HG03439 (cell line): ENCODE measurements around the gene C19orf53.
A peak's percentile ranks its signal among the peaks of the same experiment; 100 is the strongest.

Source experiments
- ATAC-seq: cut with Tn5 transposase; IDR thresholded peaks from one replicate; pipeline ENCODE4 v1.9.1; 2021; ENCODE audit warnings: mild to moderate bottlenecking, moderate library complexity; ENCODE audit not compliant: unreplicated experiment

C19orf53 gene

DNA sequence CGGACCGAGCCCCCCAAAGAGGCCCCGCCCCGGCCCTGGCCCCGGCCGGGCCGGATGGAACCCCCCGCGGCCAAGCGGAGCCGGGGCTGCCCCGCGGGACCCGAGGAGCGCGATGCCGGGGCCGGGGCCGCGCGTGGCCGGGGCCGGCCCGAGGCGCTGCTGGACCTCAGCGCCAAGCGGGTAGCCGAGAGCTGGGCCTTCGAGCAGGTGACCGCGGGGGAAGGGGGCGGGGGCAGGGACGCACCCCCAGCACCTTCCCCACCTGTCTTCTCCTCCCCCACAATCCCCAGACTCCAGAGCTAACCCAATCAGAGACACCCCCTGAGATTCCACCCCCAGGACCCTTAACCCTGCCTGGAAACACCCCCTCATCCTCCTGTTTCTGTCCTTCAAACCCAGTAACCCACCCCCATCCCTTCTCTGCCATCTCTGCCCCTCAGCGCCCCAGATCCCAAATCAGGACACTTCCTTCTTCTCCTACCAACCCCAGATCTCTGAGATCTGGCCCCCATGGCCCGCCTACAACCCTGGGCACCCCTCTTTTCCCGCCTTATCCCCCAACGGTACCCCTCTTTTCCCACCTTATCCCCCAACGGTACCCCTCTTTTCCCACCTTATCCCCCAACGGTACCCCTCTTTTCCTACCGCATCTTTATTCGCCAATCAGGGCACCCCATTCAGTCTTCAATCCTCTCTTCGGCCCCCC, 21.5 kb downstream of the C19orf53 start:
- ATAC-seq, result peak; percentile 35

DNA sequence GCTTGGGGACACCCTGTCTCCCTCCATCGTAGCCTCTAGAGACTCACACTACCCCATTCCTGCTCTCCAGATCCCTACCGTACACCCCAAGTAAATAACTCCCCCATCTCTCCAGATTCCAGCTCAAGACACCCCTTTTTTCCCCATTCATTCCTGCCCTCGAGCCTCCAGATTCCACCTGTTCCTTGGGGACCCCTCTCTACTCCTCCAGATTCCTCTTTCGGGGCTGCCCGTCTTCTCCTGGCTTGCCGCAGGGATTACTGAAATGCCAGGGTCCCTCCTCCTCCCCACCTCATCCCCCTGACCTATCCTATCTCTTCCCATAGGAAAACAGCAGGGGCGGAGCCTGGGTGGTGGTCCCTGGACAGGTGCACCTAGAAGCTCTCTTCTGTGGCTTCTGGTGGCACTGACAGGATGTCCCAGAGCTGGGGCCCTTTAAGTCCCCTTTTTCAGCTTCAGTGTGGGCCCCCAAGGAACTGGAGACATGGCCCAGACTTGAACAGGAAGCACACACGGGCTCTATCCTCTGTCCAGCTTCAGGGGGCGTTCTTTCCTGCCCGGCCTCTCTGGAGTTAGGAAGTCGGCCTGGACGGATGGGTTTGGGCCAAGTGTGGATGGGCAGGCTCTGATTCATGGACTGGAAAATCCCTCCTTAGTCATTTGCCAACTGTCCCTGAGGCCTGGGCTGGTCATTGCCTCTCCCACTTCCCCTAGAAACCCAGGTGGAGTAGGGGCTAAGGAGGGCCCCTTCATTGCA, 22.2 kb downstream of the C19orf53 start:
- ATAC-seq, result no peak

DNA sequence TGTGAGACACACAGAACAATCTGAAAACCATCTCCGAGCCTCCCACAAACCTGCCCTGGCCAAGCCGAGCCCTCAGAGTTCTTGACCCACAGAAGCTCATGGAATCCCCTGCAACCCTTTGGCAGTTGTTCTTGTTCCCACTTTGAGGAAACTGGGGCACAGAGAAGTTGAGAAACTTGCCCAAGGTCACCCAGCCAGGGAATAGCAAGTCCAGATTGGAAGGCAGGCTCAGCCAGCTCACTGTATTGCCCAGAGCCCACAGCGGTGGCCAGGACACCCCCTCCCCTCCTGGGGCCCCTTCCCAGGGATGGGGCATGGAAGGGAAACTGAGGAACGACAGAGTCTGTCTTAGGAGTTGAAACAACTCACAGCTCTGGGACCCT, 22.8 kb downstream of the C19orf53 start:
- no peak for ATAC-seq

DNA sequence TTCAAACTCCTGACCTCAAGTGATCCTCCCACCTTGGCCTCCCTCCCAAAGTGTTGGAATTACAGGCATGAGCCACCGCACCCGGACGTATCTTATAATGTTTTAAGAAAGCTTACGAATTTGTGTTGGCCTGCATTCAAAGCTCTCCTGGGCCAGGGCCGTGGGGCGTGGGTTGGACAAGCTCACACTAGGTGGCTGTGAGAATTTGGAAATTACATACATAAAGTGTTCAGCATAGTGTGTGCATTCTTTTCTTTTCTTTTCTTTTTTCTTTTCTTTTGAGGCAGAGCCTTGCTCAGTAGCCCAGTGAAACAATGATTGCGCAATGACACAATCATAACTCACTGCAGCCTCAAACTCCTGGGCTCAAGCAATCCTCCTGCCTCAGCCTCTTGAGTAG, 23.6 kb downstream of the C19orf53 start:
- ATAC-seq, result no peak

DNA sequence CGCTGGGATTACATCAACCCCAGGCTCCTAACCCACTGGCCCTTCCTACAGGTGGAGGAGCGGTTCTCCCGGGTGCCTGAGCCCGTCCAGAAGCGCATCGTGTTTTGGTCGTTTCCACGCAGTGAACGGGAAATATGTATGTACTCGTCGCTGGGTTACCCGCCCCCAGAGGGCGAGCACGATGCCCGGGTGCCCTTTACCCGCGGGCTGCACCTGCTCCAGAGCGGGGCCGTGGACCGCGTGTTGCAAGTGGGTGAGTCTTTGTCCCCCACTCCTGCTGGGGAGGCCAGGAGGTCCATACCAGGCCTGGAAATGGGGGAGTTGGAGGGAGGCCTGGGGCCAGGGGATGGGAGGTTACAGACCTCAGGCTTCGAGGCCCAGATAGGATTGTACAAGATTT, 25.4 kb downstream of the C19orf53 start:
- ATAC-seq, result no peak

DNA sequence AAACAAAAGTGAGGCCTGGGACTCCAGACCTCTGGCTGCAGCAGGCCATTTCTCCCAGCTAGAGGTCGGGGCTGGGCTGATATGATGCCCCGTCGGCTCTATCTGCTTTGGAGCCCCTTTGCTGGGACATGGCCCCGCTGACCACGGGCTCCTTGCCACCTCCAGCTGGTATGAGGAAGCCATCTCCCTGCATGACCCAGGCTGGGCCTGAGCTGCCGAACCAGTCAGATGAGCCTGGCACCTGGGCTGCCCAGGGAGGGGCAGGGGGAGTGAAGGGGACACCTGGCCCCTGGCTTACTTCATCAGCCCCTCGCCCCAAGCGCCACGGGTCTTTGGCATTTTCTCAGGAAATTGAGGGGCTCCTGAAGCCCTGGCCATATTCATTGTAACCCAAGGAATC, 28.8 kb downstream of the C19orf53 start:
- ATAC-seq, result no peak

DNA sequence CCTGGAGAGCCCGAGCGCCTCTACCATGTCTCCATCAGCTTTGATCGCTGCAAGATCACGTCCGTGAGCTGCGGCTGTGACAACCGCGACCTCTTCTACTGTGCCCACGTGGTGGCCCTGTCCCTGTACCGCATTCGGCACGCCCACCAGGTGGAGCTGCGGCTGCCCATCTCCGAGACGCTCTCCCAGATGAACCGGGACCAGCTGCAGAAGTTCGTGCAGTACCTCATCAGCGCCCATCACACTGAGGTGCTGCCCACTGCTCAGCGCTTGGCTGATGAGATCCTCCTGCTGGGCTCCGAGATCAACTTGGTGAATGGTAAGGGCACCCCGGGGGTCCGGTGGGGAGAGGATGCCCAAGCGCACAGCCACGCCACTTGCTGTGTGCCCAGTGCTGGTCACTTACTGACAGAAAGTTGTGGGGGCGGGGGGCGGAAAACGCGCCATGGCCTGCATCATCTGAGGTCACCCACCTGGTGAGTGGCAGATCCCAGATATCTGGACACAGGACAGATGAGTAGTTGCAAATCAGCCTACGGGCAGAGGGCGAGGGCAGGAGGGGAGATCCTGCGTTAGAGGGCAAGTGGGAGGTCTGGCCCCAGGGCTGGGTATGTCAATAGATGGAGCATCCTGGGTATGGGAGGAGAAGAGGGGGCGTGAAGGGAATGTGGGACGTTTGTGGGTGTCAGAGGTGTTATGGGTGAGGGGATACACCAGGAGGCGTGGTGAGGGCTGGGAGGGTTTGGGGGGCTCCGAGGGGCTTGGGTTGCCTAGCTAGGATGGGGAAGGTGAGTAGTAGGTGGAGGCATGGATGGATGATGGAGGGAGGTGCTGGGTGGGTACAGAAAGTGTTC, 30.8 kb downstream of the C19orf53 start:
- no peak for ATAC-seq

DNA sequence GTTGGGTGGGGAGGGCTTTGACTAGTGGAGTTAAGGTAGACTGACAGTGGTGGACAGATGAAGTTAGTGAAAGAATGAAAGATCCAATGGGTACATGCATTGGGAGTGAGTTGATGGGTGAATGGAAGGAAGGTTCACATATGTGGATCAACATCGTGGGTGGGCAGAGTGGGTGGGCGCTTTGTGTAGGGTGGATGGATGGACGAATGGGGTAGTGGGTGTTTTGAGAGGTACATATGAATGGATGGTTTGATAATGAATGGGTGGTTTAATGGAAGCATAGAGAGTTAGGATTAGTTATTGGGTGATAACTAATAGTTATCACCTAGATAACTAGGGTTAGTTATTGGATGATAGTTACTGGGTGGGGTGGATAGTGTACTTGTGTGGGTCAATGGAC, 32.5 kb downstream of the C19orf53 start:
- no peak for ATAC-seq

DNA sequence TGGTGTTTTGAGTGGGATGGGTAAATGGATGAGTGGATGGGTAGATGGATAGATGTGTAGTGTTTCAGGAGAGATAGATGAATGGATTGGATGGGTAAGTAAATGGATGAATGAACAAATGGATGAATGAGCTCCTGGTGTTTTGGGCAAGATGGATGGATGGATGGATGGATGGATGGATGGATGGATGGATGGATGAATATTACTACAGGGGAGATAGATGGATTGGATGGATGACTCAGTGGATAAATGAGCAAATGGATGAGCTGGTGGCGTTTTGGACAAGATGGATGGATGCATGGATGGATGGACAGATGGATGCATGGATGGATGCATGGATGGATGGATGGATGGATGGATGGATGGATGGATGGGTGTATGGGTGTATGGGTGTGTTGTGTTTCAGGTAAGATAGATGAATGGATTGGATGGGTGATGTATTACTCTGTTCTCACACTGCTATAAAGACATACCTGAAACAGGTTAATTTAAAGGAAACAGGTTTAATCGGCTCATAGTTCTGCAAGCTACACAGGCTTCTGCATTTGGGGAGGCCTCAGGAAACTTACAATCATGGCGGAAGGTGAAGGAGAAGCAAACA, 33.3 kb downstream of the C19orf53 start:
- ATAC-seq, result no peak

DNA sequence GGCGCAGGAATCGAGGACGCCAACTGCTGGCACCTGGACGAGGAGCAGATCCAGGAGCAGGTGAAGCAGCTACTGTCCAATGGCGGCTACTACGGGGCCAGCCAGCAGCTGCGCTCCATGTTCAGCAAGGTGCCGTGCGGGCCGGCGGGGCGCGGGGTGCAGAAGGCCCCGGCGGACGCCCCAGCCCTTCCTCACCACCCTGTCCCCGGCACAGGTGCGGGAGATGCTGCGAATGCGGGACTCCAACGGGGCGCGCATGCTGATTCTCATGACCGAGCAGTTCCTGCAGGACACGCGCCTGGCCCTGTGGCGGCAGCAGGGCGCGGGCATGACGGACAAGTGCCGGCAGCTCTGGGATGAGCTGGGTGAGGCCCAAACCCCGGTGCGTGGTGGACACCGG, 34.6 kb downstream of the C19orf53 start:
- no peak for ATAC-seq

DNA sequence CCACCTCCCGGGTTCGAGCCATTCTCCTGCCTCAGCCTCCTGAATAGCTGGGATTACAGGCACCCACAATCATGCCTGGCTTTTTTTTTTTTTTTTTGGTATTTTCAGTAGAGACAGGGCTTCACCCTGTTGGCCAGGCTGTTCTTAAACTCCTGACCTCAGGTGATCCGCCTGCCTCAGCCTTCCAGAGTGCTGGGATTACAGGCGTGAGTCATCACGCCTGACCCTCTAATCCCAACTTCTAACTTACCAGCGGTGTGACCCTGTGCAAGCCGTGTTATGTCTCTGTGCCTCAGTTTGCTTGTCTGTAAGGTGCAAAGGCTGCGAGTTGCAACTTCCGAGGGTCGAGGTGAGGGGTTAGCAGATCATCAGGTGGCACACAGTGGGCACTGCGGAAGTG, 38.3 kb downstream of the C19orf53 start:
- ATAC-seq, result no peak

DNA sequence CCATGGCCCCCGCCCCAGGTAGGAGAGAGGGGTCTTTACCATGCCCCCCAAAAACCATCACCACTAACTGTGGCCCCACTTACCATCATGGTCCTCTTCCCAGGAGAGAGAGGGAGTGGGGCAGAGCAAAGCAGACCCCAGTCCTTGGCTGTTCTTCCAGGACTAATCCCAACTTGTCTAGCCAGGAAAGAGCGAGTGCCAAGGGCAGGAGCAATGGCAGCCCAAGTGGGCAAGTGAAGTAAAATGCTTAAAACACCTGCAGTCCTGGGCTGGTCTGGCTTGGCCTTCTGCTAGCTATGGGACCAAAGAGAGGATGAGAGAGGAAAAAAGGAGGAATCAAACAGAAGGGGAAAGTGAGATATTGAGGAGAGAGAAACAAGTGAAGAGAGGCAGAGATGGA, 38.9 kb downstream of the C19orf53 start:
- ATAC-seq, result no peak

DNA sequence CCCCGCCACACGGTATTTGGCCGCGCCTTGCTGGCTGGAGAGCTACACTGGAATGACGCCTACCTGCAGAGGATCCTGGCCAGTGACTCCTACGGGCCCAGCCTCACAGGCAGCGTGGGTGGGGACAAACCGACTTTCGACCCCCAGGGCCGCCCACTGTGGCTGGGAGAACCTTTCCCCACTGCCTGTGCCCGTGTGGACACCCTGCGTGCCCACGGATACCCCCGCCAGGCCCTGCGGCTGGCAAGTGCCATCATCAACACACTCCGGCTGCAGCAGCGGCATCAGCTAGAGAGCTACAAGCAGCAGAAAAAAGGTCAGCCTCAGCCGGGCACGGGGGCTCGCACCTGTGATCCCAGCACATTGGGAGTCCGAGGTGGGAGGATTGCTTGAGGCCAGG, 40.3 kb downstream of the C19orf53 start:
- ATAC-seq, result no peak

DNA sequence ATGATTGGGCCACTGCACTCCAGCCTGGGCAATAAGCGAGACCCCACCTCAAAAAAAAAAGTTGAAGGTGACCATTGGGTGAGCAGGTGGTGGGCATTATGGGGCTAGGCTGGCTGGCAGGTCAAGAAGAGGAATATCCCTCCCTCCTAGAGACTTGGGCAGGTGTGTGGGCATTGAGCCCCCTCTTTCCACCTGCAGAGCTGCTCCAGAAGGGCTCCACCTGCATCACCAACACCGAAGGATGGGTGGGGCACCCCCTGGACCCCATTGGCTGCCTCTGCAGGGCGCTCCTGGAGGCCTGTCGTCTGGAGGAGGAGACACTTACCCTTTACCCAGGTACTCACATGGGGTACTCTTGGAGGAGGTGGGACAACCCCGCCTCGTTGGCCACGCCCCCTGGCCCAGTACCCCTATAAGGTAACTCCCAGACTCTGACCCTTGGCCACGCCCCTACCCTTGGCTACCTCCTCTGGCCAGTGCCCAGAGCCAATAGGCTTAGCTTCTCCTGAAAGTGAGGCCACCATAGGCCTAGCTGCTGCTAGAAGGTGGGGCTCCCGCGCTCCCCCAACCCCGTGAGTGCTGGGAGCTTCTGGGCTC, 42.9 kb downstream of the C19orf53 start:
- no peak for ATAC-seq

DNA sequence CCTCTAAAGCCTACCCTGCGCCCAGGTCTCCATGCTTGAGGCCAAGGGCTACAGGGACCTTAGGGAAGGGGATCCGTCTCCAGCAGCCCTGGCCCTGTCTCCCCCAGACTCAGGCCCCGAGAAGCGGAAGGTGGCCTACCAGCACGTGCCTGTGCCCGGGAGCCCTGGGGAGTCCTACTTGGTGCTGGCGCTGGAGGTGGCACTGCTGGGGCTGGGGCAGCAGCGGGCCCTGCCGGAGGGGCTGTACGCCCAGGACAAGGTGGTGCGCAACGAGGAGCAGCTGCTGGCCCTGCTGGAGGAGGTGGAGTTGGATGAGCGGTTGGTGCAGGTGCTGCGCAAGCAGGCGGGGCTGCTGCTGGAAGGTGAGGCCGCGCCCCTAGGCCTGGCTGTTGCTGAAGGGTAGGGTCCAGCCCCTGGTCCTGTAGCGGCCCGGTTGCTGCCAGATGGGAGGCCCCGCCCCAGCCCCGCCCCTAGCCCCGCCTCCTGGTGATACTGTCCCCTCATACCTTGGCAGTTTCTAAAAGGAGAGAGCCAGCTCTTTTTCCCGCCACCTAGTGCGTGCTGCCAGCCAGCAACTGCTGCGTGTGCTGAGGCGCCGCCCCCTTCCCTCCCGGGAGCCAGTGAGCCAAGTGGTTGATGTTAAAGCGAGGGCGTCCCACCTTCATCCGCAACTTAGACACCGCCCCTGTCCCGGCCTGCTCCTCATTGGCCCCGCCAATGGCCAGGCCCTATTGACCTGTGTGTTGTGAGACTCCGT, 43.5 kb downstream of the C19orf53 start:
- no peak for ATAC-seq

DNA sequence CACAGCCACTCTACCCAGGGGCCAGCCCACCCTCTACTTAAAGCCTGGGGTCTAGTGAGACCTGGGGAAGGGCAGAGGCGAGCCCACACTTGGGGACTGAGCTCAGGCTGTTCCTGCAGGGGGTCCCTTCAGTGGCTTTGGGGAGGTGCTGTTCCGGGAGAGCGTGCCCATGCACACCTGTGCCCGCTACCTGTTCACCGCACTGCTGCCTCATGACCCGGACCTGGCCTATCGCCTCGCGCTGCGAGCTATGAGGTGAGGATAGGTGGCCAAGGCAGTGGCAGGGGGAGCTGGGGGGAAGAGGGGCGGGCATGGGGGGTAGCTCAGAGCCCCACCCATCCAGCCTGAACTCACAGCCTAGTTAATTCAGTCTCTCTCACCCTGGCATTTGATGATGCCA, 45.0 kb downstream of the C19orf53 start:
- no peak for ATAC-seq

DNA sequence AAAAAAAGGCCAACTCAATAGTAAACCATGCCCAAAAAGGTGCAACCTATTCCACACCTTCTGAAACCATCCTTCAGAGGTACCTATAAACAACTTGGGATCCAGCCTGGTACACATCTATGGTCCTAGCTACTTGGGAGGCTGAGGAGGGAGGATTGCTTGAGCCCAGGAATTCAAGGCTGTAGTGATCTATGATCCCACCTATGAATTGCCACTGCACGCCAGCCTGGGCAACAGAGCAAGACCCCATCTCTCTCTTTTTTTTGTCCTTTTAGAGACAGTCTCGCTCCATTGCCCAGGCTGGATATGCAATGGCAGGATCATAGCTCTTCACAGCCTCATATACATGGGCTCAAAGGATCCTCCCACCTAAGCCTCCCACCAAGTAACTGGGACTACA, 47.0 kb downstream of the C19orf53 start:
- ATAC-seq, result no peak

DNA sequence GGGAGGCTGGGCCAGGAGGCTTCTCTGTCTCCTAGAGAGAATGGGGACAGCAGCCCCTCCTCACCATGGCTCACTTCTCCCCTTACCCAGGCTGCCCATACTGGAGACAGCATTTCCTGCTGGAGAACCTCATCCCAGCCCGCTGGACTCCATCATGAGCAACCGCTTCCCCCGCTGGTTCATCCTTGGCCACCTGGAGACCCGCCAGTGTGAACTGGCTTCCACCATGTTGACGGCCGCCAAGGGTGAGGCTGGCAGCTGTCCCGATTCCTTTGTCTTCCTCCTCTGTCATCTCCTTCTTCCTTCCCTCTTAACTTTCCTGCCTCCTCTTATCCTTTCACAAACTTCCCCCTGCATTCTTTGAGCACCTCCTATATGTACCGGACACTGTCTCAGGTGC, 49.0 kb downstream of the C19orf53 start:
- ATAC-seq, result no peak

DNA sequence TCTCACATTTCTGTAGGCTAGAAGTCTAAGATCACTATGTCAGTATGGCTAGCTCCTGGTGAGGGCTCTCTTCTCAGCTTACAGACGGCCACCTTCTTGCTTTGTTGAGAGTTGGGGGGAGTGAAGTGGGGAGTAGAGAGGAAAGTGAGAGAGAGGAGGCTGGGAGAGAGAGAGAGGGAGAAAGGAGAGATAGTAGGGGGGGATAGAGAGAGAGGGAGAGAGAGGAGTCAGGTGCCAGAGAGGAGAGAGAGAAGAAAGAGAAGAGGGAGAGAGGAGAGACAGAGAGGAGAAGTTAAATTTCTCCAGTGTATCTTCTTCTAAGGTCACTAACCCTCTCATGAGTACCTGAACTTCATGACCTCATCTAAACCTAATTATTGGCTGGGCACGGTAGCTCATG, 49.6 kb downstream of the C19orf53 start:
- ATAC-seq, result no peak

DNA sequence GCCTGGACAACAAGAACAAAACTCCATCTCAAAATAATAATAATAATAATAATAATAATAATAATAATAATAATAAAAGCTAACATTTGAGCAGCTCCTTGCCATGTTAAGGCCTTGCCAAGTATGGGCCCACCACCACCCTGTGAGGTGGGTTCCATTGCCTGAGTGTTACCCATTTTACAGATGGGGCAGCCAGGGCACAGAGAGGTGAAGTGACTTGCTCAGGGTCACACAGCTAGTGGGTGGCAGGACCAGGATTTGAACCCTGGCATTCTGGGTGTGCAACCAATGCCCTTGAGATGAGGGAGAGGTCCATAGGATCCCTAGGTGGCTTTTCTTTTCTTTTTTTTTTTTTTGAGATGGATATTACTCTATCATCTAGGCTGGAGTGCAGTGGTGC, 50.4 kb downstream of the C19orf53 start:
- ATAC-seq, result no peak
